ENCODE data around the gene AKR1B1.

- no peak for TF ChIP-seq CTCF (IDR thresholded peaks at IDR 0.05)
- no peak for TF ChIP-seq POLR2A (IDR thresholded peaks at IDR 0.05; ENCODE audit: low read depth)
Observed at GRCh38 chr7:134427896-134428295, 31.0 kb downstream of the AKR1B1 start.
